A549 (cell line): Measurements from ENCODE around the gene BPIFA3.

Source experiments
- CTCF ChIP-seq: fragments of >200 bp; sonication (Bioruptor Twin); formaldehyde crosslinking; IDR thresholded peaks from 3 replicates; pipeline ENCODE4 v1.5.1; 2016
- NFE2L2 ChIP-seq: fragments of 150-350 bp; conservative IDR thresholded peaks from 2 replicates; pipeline ENCODE4 v1.6.1; 2014; ENCODE audit warnings: low read length
- NR3C1 ChIP-seq: fragments of >200 bp; sonication (Bioruptor Twin); formaldehyde crosslinking; IDR thresholded peaks from 3 replicates; pipeline ENCODE4 v1.6.1; 2017
- POLR2A ChIP-seq: IDR thresholded peaks from 2 replicates; pipeline ENCODE4 v1.6.1; 2012; ENCODE audit warnings: mild to moderate bottlenecking, low read length
- RAD21 ChIP-seq, 2 experiments: fragments of >200 bp in 1 of 2; sonication (Bioruptor Twin) in 1 of 2; formaldehyde crosslinking in 1 of 2; IDR thresholded peaks in 1 of 2; conservative IDR thresholded peaks in 1 of 2; 2 replicates in 1 of 2; 3 replicates in 1 of 2; pipeline ENCODE4 v1.6.1; 2012 to 2018; ENCODE audit warnings: inconsistent platforms in 1 of 2
- REST ChIP-seq: fragments of 200-600 bp; sonication (generic); IDR thresholded peaks from 2 replicates; pipeline ENCODE4 v1.6.1; 2016; ENCODE audit warnings: antibody characterized with exemption, mild to moderate bottlenecking, moderate library complexity
- TP53 ChIP-seq: fragments of 250-450 bp; sonication (Bioruptor Pico); IDR thresholded peaks from 2 replicates; pipeline ENCODE4 v1.5.0; 2021; ENCODE audit warnings: mild to moderate bottlenecking, moderate library complexity

- no peak for TF ChIP-seq NR3C1
- TF ChIP-seq POLR2A: no peak
- TF ChIP-seq CTCF: no peak
- TF ChIP-seq TP53 (CRISPR knock-in tag): no peak
- TF ChIP-seq RAD21 (conservative IDR thresholded peaks at IDR 0.05 in 1 of 2, IDR thresholded peaks at IDR 0.05 in 1 of 2): no peak
- TF ChIP-seq NFE2L2: no peak
- no peak for TF ChIP-seq REST
Observed at GRCh38 chr20:33183312-33183711, 33.8 kb upstream of the BPIFA3 start.
